Liver (tissue), 3 donors: ENCODE data around the gene EPS8L1.

Experiments
- CTCF ChIP-seq: fragments of 150-350 bp; IDR thresholded peaks from 2 replicates; pipeline ENCODE4 v1.5.1; 2017; ENCODE audit warnings: improper control_type of control experiment, low read depth, low read length; ENCODE audit not compliant: missing input control
- GABPA ChIP-seq, 2 donors: IDR thresholded peaks in 1 of 2; conservative IDR thresholded peaks in 1 of 2; 2 replicates each; pipeline ENCODE4 v1.6.1; 2016; ENCODE audit warnings: antibody characterized with exemption in 2 of 2, mild to moderate bottlenecking in 1 of 2, moderate library complexity in 1 of 2
- MAX ChIP-seq: IDR thresholded peaks from 2 replicates; pipeline ENCODE4 v1.6.1; 2016; ENCODE audit warnings: antibody characterized with exemption
- TAF1 ChIP-seq: conservative IDR thresholded peaks from 2 replicates; pipeline ENCODE4 v1.6.1; 2016; ENCODE audit warnings: antibody characterized with exemption, mild to moderate bottlenecking
- YY1 ChIP-seq: IDR thresholded peaks from 2 replicates; pipeline ENCODE4 v1.6.1; 2016; ENCODE audit warnings: antibody characterized with exemption, mild to moderate bottlenecking
- donor health status: healthy.
- donor health status: healthy.

GRCh38 chr19:55080968-55081769 lies 5.5 kb downstream of the EPS8L1 start:
- TF ChIP-seq YY1 (no peak), CTCF (no peak), TAF1 (no peak), MAX (no peak), GABPA (IDR thresholded peaks at IDR 0.05 in 1 of 2, conservative IDR thresholded peaks at IDR 0.05 in 1 of 2) (no peak)
